HEK293 (cell line): Measurements from ENCODE around the gene MAGI2.

Experiments used
- EGR2 ChIP-seq: fragments of 450-650 bp; formaldehyde crosslinking; IDR thresholded peaks from 2 replicates; pipeline ENCODE4 v1.5.1; 2016; ENCODE audit warnings: low read depth, missing biosample characterization, missing genetic modification characterization
- OSR2 ChIP-seq: fragments of 450-650 bp; formaldehyde crosslinking; IDR thresholded peaks from 2 replicates; pipeline ENCODE4 v1.5.1; 2016; ENCODE audit warnings: missing biosample characterization, missing genetic modification characterization
- OVOL3 ChIP-seq: fragments of 450-650 bp; formaldehyde crosslinking; IDR thresholded peaks from 2 replicates; pipeline ENCODE4 v1.5.1; 2016; ENCODE audit warnings: missing biosample characterization, missing genetic modification characterization
- ZBTB8A ChIP-seq: fragments of 450-650 bp; formaldehyde crosslinking; IDR thresholded peaks from 2 replicates; pipeline ENCODE4 v1.5.1; 2016; ENCODE audit warnings: missing biosample characterization, missing genetic modification characterization
- ZNF324 ChIP-seq: fragments of 450-650 bp; formaldehyde crosslinking; IDR thresholded peaks from 2 replicates; pipeline ENCODE4 v1.5.1; 2016; ENCODE audit warnings: missing biosample characterization, missing genetic modification characterization
- TF ChIP-seq, protein P1 (sequence below): fragments of 450-650 bp; formaldehyde crosslinking; IDR thresholded peaks from 2 replicates; pipeline ENCODE4 v1.5.1; 2016; ENCODE audit warnings: missing biosample characterization, missing genetic modification characterization

DNA sequence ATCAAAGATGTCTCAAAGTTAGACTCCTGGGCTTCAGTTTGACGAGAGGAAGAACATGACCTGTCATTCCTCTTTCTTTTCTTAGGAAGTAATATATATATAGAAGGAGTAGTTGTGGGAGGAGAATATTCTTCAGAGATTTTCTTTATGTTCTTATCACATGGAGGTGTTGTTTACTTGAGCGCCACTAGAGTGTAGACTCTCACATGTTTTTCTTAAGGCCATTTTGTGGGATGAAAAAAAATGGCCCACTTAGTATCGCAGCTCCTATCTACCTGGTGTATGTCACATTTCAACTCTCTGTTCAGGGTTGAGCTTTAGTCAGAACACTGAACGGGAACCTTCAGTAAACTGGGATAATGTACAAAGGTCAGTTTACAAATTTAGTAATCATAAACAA lies 1009.7 kb downstream of the MAGI2 start:
- TF ChIP-seq OSR2 (tag by site-specific recombination) (no peak), EGR2 (no peak), ZNF324 (tag by site-specific recombination) (no peak), OVOL3 (tag by site-specific recombination) (no peak), ZBTB8A (tag by site-specific recombination) (no peak)
- TF ChIP-seq, protein P1, sequence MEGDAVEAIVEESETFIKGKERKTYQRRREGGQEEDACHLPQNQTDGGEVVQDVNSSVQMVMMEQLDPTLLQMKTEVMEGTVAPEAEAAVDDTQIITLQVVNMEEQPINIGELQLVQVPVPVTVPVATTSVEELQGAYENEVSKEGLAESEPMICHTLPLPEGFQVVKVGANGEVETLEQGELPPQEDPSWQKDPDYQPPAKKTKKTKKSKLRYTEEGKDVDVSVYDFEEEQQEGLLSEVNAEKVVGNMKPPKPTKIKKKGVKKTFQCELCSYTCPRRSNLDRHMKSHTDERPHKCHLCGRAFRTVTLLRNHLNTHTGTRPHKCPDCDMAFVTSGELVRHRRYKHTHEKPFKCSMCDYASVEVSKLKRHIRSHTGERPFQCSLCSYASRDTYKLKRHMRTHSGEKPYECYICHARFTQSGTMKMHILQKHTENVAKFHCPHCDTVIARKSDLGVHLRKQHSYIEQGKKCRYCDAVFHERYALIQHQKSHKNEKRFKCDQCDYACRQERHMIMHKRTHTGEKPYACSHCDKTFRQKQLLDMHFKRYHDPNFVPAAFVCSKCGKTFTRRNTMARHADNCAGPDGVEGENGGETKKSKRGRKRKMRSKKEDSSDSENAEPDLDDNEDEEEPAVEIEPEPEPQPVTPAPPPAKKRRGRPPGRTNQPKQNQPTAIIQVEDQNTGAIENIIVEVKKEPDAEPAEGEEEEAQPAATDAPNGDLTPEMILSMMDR (tag by site-specific recombination), result no peak; the same call in 1 of the 2 replicates
